Osteocyte (in vitro differentiated cells): ENCODE measurements around the gene DDX55. TPM values are rescaled to one million over a fixed set of nuclear protein-coding genes. Genes with fewer than 3 reads are reported as not detected.

Experiments
- DNase-seq: peaks from one replicate; pipeline ENCODE4 v3.0.0; 2021; ENCODE audit warnings: mixed read lengths; ENCODE audit not compliant: unreplicated experiment; ENCODE audit errors: extremely low spot score
- H3K27ac Mint-ChIP-seq: one replicate; pipeline ENCODE4 v1.8.0; 2021; ENCODE audit warnings: mild to moderate bottlenecking, mixed read lengths; ENCODE audit not compliant: unreplicated experiment
- H3K27me3 Mint-ChIP-seq: one replicate; pipeline ENCODE4 v1.8.0; 2021; ENCODE audit warnings: mixed read lengths; ENCODE audit not compliant: unreplicated experiment
- H3K36me3 Mint-ChIP-seq: one replicate; pipeline ENCODE4 v1.8.0; 2021; ENCODE audit warnings: mixed read lengths; ENCODE audit not compliant: unreplicated experiment
- H3K4me1 Mint-ChIP-seq: one replicate; pipeline ENCODE4 v1.8.0; 2021; ENCODE audit warnings: mixed read lengths; ENCODE audit not compliant: unreplicated experiment
- H3K4me3 Mint-ChIP-seq: one replicate; pipeline ENCODE4 v1.8.0; 2021; ENCODE audit warnings: mild to moderate bottlenecking, moderate library complexity, mixed read lengths; ENCODE audit not compliant: unreplicated experiment
- H3K9me3 Mint-ChIP-seq: one replicate; pipeline ENCODE4 v1.8.0; 2021; ENCODE audit warnings: mixed read lengths; ENCODE audit not compliant: unreplicated experiment
- total RNA-seq: library from RNA; stranded (reverse); gene quantifications from 2 replicates; pipeline ENCODE4 v1.2.1, GENCODE V29; 2021
- TF ChIP-seq, protein P1 (sequence below): fragments of 200-600 bp; sonication (generic); IDR thresholded peaks from 2 replicates; pipeline ENCODE4 v1.5.0; 2021; ENCODE audit warnings: antibody characterized with exemption, mild to moderate bottlenecking, moderate library complexity

Gene DDX55
- total RNA-seq, 1 donor from 2014 or later: 21.6 TPM

DNA sequence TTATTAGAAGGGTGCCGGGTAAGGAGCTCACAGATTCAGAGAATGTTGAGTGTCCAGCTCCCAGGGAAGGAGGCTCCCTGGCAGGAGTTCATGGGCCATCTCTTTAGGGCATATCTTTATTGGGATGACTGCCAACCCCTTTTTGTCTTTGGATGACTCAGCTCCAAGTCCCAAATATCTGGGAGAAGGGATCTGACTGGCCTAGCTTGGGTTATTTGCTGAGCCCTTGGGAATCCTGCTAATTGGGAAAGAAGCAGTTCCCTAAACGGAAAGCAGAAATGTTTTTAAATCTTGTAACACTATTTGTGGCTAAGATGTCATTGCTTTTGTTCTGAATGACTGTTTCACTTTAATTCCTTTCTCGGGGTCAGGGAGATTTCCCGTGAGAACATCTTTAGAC is 12.6 kb downstream of the DDX55 start:
- Mint-ChIP-seq H3K4me3 (no peak overlapping the region), H3K9me3 (no peaks in the 10 kb centered on the region), H3K27me3 (no peaks in the 10 kb centered on the region), H3K27ac (no peak overlapping the region), H3K36me3 (peaks cover 47% of the 10 kb centered on the region), H3K4me1 (peaks cover 2% of the 10 kb centered on the region)
- TF ChIP-seq, protein P1, sequence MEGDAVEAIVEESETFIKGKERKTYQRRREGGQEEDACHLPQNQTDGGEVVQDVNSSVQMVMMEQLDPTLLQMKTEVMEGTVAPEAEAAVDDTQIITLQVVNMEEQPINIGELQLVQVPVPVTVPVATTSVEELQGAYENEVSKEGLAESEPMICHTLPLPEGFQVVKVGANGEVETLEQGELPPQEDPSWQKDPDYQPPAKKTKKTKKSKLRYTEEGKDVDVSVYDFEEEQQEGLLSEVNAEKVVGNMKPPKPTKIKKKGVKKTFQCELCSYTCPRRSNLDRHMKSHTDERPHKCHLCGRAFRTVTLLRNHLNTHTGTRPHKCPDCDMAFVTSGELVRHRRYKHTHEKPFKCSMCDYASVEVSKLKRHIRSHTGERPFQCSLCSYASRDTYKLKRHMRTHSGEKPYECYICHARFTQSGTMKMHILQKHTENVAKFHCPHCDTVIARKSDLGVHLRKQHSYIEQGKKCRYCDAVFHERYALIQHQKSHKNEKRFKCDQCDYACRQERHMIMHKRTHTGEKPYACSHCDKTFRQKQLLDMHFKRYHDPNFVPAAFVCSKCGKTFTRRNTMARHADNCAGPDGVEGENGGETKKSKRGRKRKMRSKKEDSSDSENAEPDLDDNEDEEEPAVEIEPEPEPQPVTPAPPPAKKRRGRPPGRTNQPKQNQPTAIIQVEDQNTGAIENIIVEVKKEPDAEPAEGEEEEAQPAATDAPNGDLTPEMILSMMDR: no peak
- no peak for DNase-seq

DNA sequence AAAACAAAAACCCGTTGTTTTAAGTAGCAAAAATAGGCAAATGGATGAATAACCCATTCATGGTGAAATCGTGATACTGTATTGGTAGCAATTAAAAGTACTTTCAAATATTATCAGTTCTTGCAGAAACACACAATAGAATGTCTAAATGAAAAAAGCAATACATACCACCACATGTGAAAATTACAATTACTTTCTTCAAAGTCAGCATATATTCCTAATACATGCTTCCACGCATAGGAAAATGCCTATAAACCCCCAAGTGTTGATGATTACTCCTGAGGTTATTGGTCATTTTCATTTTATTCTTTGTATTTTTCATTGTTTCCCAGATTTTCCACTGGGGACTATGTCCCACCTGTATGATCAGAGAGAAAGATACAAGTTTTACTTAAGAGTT is 15.2 kb downstream of the DDX55 start:
- Mint-ChIP-seq H3K27me3 (no peaks in the 10 kb centered on the region), H3K27ac (no peak overlapping the region), H3K9me3 (no peaks in the 10 kb centered on the region), H3K4me3 (no peak overlapping the region), H3K36me3 (peaks cover 56% of the 10 kb centered on the region), H3K4me1 (peaks cover 2% of the 10 kb centered on the region)
- TF ChIP-seq, protein P1: no peak
- no peak for DNase-seq

DNA sequence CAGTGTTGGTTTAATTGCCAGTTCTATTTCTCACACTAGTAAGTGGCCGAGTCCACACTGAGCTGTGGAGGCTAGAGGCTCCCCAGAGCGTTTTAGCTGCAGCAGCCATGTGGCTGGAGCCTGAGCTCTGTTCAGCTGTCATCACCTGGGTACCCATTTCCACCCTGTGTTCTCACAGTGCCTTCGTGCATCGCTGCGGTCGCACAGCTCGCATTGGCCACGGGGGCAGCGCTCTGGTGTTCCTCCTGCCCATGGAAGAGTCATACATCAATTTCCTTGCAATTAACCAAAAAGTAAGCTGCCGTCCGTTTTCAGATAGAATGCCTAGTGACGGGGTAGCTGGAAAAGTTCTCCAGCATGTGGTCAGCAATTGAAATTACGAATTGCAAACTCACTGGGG is 15.7 kb downstream of the DDX55 start:
- H3K27me3 Mint-ChIP-seq: no peaks in the 10 kb centered on the region
- no peak overlapping the region for H3K27ac Mint-ChIP-seq
- TF ChIP-seq, protein P1: no peak
- H3K4me1 Mint-ChIP-seq: peaks cover 2% of the 10 kb centered on the region
- no peaks in the 10 kb centered on the region for H3K9me3 Mint-ChIP-seq
- H3K36me3 Mint-ChIP-seq: peaks cover 55% of the 10 kb centered on the region
- H3K4me3 Mint-ChIP-seq: no peak overlapping the region
- no peak for DNase-seq

- no peaks in the 10 kb centered on the region for H3K9me3 Mint-ChIP-seq
- no peak overlapping the region for H3K27ac Mint-ChIP-seq
Observed at GRCh38 chr12:123621101-123621500, 19.2 kb downstream of the DDX55 start.

GRCh38 chr12:123621619-123622530 is 20.0 kb downstream of the DDX55 start:
- TF ChIP-seq, protein P1: no peak
- H3K27me3 Mint-ChIP-seq: no peaks in the 10 kb centered on the region

More at GRCh38 chr12:123621101-123621500, 19.2 kb downstream of the DDX55 start:
- no peaks in the 10 kb centered on the region for H3K27me3 Mint-ChIP-seq
- no peak overlapping the region for H3K4me3 Mint-ChIP-seq
- no peak for DNase-seq
- TF ChIP-seq, protein P1: no peak
- peaks cover 60% of the 10 kb centered on the region for H3K36me3 Mint-ChIP-seq
- H3K4me1 Mint-ChIP-seq: peaks cover 2% of the 10 kb centered on the region

More at GRCh38 chr12:123621619-123622530, 20.0 kb downstream of the DDX55 start:
- Mint-ChIP-seq H3K36me3 (peaks cover 64% of the 10 kb centered on the region), H3K27ac (no peak overlapping the region), H3K4me3 (no peak overlapping the region), H3K4me1 (peaks cover 2% of the 10 kb centered on the region), H3K9me3 (no peaks in the 10 kb centered on the region)
- DNase-seq: no peak
